Measurements from ENCODE around the gene ABCA4.

ABCA4 gene

DNA sequence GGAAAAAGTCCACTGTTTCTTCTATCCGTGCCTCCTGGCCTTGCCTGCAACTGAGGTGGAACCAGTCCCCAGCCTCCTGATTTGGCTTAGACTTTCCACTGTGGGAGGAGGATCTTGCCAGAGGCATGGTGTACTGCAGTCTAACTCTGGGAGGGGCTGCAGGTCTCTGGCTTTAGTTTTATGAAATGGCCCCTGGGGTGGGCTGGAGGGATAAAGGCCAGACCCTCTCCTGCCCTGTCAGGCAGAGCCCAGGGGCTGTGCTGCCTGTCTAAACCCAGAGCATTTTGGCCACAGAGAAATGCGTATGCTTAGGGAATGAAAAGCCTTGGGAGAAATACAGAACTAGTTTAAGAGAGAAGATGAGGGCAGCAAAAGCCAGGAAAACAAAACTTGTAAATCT, 73.0 kb downstream of the ABCA4 start:
- DNase-seq, result no peak

DNA sequence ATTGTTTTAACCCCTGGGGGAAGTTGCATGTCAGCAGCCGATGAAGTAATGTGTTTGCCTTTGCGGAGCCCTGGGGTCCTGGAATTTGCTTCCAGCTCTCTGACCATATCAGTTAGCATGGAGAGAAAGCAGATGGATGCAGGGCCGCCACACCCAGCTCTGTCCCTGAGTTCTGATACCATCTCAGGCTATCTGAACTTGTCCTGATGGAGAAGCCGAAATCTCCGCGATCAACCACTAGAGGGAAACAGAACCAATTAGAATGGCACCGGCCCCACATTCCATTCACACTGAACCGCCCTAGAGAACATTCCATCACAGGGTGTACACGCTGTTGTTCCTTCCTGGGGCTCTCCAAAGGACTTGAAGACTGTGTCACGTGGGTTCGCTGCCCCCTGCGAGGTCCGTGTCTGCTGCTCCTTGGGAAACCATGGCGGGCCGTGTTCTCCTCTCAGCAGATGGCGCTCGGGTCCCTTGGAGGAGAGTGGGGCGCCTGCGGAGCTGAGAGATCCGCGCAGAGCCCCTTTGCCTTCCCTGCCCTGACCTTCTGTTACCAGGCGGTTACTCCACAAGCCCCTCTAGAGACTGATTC, 75.4 kb downstream of the ABCA4 start:
- DNase-seq, result peak; percentile 51

DNA sequence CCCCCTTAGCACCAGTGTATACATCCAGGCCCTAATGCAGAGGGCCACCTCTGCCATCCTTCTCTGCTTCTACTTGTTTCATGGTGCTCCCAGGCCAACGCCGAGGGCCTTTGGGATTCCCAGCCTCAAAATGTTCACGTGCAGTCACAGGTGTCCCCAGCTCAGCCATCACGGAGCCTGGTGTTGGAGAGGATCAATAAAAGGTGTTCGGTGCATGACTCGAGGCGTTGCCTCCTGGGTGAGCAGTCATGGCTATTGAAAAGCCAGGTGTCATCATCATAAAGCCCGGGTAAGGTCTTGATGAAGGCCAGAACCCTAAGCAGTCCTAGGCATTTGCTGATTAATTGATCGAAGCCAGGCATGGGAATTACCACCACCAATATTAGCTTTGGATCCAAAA, 76.1 kb downstream of the ABCA4 start:
- DNase-seq, result no peak

DNA sequence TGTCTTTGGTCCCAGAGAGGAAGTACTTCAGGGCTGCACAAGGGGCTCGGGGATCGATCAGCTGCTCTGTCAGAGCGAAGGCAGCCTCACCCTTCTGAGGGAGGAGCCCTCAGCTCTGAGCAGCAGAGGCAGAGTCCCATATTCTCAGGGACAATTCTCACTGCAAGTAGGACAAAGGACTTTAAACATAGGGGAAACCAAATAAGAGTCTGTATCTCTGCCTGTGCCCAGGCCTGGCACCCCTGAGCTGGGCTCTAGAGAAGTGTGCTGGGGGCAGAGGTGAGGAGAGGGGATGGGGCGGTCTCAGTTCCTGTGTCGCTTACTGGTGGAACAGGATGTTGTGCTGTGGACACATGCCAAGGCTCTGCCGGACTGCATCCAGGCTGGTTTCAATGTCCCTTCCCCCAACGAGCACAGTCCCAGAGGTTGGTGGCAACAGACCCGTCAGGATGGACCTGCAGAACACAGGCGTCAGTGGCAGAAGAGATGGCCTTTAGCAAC, 76.6 kb downstream of the ABCA4 start:
- DNase-seq, result peak; percentile 31

DNA sequence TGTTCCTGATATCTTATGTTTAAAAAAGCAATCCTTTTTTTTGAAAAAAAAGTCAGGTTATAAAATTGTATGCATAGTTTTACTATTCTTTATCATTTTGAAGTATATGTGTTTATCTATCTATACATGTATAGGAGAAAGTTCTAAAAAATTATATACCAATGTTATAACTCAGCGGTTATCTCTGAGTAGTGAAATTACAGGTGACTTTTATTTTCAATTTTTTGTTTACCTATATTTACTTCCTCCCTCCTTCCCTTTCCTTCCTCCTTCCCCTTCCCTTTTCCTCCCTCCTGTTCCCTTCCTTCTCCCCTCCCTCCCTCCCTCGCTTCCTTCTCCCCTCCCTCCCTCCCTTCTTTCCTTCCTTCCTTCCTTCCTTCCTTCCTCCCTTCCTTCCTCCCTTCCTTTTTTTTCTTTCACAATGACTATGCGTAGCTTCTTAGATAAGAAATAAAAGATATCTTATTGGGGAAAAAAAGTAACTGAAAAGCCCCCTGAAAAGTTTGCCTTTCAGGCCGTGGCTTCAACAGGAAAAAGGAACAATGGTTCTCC, 77.1 kb downstream of the ABCA4 start:
- no peak for DNase-seq

DNA sequence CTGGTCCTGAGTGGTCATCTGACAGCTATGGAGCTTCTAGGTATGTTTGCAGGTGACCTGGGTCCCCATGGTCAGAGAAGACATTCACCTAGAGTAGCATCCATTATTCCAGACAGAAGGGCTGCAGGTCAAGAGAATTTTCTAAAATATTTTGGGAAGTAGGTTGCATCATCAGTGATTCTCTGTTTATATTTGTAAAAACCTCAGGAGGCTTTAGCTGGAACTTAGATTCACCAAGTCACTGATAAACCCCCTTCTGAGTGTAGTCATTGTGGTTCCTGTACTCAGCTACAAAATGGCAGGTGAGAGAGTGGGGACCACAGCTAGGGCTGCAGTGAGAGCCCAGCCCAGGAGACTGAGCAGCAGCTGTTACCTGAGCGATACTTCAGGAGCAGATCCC, 78.6 kb downstream of the ABCA4 start:
- no peak for DNase-seq

DNA sequence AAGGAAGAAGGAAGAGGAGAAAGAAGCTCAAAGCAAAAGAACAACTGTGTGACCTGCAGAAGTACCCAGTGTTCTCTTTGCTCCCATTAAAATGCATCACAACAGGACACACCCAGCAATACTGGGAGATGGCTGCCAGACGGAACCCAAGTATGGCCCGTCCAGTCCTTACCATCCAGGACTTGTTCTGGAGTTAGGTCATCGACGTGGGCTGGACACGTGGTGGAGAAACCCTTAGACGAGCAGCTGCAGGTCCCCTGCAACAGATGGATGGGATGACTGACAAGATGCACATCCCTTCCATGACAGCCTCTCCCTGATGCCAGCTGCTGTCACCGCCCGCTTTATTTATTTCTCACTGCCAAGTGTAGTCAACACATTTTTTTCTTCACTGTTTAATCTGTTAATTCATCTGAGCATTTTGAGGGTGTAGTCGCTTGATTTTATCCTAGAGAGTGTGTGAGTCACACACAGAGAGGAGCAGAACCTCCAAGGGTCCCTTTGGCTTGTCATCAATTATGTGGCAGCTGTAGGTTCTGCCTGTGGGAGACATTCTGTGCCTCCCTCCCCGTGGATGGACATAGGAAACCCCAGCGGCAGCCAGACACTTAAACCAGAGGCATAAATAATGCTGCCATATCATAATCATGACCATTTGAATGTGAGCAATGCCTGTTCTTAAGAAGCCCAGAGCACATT, 80.9 kb downstream of the ABCA4 start:
- peak; percentile 28 for DNase-seq

DNA sequence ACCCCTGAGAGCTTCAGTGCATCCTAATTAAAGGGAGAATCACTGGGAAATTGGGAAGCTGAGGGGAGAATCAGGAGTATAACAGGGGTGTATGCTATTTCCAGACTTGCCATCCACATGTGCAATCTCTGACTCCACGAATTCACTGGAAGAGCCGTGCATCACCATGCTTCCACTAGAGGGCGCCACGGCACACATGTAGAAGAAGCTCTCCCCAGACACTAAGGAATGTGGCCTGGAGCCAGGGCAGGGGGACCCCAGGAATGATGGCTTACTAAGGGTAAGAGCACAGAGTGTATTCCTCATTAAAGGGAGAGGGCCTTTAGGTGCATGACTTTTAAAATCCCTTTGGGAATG, 81.5 kb downstream of the ABCA4 start:
- DNase-seq, result peak; percentile 65

DNA sequence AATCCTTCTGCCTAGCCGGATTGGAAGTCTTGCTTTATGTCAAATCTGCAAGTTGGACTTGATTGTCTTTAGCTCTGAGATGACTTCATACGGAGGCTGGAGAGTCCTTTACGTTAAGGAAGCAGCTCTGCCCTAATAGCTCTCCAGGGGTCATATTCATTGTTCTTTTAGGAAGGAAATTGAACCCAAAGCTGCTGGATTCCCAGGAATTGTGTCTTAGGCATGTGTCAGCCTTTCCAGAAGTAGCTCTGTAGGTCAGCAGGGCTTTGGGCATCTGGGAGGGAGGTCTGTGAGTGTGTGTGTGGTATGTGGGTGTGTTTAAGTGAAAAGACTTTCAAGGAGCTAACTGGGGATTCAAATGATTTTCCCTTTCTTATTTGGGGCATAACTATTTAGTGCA, 82.4 kb downstream of the ABCA4 start:
- no peak for DNase-seq

DNA sequence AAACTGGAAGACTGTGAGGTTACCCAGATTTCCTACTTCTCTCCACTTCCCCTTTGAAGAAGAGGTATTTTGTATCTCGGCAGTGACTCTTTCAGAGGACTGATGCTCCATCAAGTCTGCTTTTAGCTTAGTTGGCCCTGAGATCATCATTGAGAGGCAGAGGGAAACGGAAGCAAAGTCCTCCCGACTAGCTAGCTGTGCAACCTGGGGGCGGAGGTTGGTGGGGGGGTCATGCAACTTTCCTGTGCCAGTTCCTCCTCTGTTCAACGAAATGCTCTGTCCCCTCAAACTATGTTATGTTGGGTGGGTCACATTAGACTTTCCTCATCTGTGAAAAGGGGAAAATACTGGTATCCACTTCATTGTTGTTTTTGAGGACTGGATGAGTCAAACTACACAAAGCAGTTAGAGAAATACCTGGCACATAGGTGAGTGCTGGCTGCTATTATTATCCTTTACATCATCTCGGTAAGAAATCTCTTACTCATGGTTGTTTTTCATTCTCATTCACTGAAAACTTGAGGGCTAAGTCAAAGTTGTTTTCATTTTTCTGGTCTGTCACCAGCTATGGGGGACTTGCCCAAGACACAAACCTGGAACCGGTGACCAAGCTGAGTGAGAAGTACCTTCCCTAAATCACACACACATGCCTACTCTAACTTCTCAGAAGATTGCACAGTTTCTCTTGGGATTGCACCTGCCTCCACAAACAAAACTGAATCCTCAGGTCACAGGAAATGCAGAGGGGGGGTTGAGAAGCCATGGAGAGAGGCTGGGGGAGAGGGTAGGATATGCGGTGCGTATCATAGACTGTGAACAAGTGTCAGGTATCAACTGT, 83.3 kb downstream of the ABCA4 start:
- no peak for DNase-seq

DNA sequence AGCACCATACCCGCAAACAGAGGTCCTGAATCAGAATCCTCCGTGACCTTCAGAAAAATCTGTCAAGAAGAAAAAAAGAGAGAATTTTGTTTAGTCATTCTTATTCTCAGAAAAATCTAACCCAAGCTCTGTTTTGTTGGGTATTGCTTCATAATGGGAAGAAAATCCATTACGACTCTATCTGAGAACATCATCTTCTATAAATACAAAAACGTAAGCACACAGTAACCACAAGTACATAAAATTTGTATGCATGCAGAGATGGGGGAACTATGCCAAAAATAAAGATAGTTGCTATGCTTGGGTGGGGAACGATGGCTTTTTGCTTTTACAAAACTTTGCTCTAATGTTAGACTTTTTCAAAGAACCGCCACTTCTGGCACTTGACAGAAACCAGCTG, 84.2 kb downstream of the ABCA4 start:
- no peak for DNase-seq

DNA sequence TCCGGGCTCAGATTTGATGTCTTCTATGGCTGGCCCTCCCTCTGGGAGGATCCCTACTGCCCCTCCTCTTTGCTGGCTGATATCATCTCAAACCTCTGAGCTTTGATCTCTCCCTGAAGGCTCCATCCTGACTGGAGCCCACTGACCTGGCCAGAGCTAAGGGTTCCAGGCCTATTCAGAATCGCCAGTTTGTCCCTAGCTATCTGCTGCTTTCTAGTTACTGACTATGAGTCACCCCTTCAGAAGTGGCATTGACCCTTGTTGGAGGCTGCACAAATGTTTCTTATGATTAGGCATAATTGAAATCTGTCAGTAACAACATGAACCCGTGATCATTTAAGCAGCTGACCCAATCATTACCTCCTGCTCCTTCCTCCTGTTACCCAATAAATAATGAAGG, 87.1 kb downstream of the ABCA4 start:
- DNase-seq, result no peak

DNA sequence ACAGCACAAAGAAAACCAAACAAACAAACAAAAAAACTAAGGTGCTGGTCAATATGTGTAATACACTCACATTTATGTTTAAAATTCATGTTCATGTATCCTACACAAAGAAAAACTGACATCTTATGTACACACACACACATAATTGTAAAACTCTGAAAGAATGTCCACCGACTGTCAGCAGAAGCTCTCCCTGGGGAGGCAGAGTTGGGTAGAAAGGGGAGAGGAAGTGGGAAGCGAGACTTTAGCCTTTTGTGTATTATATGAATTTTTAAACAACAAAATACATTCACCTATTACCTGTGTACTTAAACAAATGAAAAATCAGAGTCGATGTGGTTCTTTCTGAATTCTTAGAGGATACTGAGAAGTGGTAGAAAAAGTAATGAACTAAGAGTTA, 88.3 kb downstream of the ABCA4 start:
- no peak for DNase-seq

DNA sequence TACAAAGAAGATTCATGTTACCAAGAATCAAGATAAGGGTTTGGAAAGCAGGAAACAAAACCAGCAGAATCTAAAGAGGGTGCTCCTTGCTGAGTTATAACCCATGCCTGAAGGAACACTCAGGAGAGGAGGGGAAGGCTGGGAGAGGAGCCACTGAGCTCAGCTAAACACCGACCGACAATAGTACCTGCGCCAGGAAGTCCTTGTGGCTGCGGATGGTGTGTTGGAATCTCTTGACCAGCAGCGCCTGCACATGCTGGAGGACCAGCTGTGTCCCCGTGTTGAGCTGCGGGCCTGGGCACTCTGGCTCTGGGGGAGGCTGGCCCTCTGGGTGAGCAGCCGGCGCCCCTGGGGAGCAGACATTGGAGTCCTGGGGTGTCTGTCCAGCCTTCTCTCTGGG, 89.4 kb downstream of the ABCA4 start:
- peak; percentile 5 for DNase-seq

DNA sequence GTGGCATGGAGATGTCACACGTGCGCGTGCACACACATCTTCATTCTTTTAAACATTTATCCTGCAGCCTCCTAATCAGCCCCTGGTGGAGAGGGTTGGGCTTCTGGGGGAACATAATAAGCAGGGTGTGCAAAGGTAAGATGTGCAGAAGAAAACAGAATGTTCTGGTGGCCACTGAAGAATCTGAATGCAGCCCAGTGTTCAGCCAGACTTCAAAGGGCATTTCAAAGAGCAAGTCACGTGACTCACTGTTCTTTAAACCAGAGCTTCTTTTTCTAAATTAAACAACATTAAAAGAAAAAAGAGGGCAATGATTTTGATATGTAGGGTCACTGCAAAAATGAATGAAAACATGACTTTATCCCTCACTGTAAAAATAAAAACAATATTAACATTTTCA, 89.8 kb downstream of the ABCA4 start:
- DNase-seq, result no peak

DNA sequence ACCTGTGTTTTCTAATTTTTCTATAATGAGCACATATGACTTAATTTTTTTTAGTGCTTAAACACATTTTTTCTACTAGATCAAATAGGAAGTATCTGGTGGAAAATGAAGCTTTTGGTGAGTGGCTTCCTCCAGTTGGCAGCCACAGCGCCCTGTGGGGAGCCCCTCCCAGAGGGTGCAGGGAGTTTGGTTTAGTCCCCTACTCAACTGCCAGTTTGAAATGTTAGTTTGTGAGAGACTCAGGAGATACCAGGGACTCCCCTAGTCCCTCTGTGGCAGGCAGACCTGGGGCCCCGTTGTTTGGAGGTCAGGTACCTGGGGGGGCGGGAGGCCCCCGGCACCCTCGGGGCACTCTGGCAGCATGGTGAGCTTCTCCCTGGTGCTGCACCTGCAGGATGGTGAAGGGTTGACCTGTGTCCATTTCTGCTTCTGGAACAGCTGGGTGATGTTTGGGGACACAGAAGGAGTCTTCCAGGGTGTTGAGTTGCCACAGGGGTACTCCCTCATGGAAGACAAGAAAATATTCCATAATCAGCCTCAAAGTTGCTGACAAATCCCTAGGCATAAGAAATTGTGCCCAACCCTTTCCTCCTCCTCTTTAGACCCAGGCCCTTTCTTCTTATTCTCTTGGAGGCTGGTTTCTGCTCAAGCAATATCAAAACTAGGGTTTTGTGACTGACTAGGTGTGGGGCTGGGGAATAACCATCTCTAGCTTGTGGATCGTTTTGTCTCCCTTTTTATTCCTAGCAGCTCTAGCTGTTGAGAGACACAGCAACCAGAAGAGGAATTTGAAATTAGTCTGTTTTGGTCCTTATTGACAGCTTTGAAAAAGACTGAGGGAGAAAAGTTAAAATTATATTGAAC, 91.6 kb downstream of the ABCA4 start:
- no peak for DNase-seq

DNA sequence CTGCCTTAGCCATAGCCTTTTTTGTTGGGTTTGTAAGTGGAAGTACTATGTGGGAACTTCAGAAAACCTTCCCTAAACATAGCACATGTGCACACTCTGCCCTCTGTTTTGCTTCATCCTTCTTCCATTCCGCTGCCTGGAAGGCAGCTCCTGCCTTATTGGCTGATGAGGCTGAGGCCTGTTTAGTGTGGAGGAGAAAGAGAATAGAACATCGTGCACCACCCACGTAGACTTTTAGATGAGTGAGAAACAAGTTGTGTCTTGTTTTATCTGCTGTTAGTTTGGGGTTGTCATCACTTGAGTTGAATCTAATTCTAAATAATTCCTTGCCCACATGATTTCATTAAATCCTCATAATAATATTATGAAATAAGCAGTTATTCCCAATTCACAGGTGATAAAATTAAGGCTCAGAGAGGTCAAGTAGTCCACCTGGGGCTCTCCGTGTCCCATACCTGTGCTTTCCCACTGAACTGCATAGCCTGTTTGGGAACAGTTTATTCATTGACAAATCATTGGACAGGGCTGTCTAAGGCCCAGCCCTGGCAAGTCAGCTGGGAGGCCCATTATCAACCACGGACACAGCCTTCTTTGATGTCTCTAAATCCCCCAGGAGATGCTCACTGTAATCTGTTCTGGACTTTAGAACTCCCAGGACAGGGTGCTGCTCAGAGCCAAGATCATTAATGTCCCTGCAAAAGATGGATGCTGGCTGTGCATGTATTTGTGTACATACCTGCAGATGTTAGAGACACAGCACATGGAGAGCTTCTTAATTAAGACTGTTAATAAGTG, 93.0 kb downstream of the ABCA4 start:
- DNase-seq, result no peak

DNA sequence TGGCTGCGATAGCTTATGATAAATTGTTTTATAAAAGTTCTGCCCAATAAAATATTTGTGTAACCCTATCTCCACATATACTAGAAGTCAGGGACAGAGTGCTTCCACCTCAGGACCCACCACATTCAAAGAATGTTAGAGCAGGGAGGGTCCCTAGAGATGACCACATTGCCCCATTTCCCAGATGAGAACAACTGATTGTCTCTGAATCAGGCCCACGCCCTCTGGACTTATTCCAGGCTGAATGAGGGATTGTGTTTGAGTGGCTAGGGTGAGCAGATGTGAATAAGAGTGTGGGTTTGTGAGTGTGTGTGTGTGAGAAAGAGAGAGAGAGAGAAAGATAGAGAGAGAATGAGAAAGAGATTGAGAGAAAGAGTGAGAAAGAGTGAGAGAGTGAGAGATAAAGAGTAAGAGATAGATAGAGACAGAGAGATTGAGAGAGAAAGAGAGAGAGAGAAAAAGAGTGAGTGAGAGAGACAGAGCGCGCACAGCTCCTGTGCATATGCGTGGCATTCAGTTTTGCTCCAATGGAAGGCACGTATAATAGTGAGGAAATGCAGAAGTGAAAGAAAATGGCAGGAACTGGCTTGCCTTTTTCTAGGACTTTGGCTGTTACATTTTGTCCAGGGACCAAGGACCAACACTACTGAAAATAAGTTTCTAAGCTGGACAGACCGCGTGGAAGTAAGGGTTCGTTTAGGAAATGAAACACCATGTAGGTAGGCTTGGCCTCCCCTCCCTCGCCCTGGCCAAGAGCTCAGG, 94.1 kb downstream of the ABCA4 start:
- DNase-seq, result no peak

DNA sequence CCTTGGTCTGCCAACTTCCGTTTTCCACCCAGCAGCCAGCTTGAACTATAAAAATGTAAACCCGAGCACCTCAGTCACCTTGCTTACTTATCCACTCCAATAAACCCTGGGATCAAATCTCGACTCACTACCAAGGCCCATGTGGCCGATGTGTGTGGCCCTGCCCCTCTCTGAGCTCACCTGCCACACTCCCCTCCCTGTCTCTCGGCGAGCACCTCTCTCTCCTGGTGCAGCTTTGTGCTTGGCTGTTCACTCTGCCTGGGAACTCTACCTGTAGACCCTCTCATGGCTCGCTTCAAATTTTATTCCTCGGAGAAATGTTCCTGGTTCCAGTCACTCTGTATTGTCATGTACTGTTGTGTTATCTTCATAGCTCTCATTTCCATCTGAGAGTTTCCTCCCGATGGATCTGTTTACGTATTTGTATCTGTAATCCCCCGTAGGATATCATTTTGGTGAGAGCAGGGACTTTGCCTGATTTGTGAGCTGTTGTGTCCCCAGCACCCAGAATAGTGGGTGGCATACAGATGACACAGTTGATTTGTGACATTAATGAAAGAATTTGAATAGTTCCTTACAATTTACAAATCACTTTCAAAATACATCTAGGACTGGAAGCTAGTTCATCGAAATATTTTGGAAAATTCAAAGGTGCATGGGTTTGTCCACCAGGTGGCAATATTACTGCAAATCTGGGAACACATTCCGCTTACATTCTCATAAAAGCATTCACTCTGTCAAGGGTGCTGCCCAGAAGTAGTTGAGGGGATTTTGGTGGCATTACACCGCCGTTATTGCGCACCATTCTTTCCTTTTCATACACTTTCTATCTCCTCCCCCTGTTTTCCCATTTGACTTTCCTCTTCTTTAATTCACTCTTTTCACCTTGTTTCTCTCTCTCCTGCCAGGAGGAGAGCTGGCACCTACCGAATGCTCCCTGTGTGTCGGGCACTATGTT, 95.3 kb downstream of the ABCA4 start:
- peak; percentile 60 for DNase-seq

All from NCI-H69 (cell line).